Measurements from ENCODE around the gene KCNK4.
A peak's percentile ranks its signal among the peaks of the same experiment; 100 is the strongest.

Gene KCNK4

DNA sequence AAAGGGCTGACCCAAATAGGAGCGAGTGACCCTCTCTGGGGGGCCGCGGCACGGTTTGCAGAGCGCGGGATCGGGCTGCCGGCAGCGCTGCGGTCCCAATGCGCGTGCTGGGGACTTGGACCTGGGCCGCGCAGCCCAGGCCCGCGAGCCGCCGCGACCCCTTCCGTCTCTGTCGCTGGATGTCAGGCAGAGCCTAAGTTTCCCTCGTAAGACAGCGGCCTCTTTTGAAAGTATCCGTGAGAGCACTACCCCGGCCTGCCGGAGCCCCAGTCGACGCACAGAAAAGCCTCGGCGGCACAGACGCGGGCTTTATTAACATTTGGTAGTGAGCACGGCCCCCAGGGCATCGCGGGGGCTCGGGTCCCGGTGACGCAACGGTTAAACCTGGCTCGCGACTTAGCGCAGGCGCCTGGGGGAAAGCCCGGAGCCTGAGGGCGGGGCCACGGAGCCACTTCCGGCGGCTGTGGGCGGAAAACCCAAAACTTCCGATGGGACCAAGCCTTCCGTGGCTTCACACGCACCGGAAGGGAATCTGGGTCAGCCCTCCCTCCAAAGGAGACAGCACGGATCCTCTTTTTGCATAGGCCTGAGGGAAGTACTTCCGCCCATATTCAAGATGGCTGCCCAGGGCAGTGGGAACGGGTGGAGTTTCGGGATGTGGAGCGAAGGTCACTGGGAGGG is 21.4 kb upstream of the KCNK4 start:
- DNase-seq, result peak; percentile 99

GRCh38 chr11:64275031-64275800 is 15.9 kb upstream of the KCNK4 start:
- DNase-seq, result no peak

DNA sequence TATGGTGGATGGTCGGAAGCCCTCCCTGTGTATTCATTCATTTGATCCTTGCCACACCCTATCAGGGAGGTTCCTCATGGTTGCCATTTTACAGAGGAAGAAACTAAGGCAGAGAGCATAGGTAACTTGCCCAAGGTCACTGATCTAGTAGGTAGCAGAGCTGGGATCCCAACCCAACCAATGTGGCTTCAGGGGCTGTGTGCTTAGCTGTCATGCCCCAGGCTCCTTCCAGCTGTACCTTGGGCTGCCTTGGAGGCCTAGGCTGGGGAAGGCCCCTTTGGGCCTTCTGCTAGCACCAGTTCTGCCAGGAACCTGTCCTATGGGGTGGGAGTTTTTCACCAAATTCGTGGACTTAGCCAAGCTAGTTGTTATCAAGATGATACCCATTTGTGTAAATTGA is 15.3 kb upstream of the KCNK4 start:
- no peak for DNase-seq

DNA sequence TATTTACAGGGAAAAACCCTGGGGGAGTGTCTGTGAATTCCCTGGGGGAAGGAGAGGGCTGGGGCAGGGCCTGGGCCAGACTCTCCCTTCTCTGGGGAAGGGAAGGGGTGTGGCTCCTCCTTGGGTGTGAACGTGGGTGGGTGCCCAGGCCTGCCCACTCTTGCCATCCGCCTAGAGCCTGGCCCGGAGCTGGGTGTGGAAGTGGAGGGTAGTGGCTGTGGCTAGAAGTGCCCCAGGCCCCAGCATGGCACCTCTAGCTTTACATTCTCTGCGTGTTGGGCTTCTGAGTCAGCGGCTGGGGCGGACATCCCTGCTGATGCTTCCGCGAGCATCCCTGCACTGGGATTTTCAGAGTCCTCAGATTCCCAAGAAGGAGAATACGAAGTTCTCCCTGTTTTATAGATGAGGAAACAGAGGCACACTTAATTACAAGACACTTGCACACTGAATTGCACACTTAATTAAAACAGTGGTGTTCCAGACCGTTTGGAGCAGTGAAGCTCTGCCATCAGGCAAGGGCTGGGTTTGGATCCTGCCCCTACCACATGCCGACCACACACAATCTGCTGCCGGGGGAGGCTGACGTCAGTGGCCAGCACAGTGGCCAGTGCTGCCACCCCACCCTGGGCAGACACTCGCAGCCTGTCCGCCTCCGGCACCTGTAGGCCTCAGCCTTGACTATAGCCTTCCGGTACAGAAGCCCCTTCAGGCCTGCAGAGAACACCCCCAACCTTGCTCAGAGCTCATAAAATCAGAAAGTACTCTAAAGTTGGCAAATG is 14.3 kb upstream of the KCNK4 start:
- no peak for DNase-seq

DNA sequence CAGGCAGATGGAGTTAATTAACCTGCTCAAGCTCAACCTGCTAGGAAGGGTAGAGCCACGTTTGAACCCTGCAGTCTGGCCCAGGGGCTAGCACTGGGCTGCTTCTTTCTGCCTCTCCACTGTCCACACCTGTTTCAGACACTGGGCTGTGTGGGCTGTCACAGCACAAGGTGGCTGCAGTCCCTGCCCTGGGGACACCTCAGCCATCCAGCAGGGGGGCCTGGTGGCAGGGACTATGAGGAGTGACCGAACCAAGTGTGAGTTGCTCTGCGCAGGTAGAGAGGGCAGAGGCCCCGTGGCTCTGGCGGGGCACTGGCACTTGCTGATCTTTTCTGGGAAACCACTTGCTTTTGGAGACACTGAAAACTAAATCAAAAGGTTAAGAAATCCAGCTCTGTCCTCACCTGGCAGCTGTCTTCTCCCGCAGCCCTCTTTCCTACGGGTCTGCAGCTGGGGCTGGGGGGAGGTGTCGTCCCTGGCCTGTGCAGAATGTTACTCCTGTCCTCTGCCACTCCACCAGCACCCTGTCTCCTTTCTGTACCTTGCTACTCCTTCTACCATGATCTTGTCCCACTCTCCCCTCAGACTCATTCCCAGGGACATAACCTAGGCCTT is 12.4 kb upstream of the KCNK4 start:
- DNase-seq, result no peak

GRCh38 chr11:64281957-64282770 is 8.9 kb upstream of the KCNK4 start:
- no peak for DNase-seq

- no peak for DNase-seq
These were observed 8.0 kb upstream of the KCNK4 start for GRCh38 chr11:64283092-64283491.

DNA sequence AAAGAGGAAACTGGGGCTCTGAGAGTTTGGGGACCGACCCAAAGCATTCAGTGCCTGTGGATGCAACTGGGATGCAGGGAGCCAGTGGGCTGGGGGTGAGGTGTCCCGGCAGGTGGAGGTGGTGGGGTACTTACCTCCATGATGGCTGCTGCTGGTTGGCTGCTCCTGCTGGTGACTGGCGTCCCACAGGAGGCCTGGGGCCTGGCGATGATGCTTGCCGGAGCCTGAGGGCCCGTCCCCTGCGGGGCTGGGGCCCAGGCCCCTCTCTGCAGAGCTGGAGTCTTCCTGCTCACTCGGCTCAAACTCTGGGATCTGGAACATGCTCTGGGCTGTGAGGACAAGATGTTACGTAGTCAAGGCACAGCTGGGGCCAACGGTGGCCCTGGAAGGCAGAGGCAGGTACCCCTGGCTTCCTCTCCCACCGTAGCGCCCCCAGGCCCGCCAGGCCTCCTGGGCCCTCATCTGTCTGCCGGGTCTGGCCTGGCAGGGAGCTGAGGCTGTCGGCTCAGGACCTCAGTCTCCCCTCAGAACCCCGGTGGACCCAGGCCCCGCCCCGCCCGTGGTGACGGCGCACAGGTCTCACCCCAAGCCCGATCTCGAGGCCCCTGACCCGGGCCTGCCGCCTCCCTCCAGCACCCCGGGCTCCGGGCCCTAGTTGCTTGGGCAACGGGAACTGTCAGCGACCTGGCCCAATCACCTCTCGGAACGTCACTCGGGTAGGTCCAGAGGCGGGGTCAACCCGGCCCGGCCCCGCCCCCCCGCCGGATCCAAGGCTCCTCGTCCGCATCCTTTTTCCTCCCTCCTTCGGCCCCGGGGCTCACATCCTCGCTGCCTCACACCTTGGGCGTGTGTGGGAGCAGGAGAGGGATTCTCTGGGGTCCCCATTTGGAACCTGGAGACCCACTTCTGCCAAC is 6.8 kb upstream of the KCNK4 start, which contains the start of gene BAD:
TSS of gene BAD (minus strand) at position 618 of the 914 bp plus-strand sequence. CDS start at position 321, 297 bp downstream.
- DNase-seq, result peak; percentile 97

DNA sequence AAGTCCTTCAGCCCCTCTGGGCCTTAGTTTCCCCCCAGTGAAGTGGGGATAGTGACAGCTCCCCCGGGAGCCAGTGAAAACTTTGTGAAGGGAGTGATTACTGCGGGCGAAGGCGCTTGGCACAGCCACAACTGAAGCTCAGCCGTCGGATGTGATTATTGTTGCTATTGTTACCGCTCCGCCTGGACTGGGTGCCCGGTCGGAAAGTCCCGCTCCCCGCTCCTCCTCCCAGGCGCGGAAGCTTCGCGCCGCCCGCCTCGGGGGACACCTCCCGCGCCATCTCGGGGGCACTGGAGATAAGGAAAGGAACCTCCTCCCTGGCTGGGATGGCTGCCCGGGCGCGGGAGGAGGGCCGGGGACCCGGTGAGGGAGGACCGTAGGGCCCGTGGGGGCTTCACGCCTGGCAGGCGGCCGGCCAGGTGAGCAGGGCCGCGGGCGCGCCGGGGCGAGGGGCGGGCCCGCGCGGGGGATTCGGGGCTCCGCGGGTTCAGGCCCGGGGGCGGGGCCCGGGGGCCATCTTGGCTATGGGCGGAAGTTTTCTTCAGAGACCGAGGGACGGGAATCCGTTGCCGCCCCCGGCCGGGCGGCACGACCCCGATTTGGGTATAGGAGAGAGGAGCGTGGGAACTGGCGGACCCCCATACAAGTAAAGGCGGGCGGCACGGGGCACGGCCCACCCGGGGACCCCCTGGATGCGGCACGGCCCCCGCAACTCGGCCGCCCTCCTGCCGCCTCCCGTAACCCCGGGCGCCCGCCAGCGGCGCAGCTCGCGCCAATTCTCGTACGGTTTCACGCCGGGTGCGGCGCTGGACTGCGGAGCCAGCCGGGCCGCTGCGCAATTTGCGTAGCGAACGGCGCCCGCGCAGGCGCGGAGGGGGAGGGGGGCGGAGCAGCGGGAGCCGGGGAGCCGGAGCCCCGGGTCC is 5.9 kb upstream of the KCNK4 start, which contains the start of gene GPR137:
TSS of gene GPR137 (plus strand) at position 887 of the 923 bp plus-strand sequence. CDS start 677 bp downstream, outside the sequence.
- peak; percentile 91 for DNase-seq

DNA sequence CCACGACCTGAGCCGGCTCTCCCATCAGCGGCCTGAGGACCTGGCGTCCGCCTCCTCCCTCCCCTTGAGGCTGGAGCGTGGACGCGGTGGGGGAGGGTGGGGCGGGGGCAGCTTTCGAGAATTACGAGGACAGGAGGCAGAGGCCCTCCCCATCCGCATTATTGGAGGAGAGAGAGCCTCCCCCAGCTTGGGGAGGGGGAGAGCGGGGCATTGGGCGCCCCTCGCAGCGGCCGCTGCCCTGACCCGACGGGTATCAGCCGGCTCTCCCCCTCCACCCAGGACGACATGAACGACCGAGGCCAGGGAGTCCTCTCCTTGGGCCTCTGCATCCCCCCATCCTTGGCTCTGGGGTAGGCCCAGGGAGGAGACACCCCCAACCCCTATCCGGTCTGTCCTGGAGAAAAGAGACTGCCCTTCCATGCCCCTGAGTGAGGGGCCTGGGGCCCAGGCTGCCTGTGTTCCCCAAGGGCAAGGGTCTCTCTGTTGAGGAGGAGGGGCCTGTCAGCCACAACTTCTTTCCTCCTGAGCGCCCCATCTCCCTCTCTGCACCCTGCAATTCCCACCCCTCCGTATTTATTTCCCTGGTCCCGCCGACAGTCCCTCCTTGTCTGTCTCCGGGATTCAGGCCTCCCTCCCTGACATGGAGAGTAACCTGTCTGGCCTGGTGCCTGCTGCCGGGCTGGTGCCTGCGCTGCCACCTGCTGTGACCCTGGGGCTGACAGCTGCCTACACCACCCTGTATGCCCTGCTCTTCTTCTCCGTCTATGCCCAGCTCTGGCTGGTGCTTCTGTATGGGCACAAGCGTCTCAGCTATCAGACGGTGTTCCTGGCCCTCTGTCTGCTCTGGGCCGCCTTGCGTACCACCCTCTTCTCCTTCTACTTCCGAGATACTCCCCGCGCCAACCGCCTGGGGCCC is 5.0 kb upstream of the KCNK4 start:
- peak; percentile 56 for DNase-seq

DNA sequence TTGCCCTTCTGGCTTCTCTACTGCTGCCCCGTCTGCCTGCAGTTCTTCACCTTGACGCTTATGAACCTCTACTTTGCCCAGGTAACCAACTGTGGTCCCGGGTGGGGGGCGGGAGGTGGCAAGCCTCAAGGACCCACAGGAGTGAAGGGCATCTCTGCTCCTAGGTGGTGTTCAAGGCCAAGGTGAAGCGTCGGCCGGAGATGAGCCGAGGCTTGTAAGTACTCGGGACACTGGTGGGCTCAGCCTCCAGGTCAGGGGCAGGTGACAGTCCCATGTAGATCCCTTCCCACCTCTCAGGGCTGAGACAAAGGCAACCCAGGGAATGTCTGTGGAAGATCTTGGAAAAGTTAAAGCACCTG is 4.3 kb upstream of the KCNK4 start:
- peak; percentile 20 for DNase-seq

DNA sequence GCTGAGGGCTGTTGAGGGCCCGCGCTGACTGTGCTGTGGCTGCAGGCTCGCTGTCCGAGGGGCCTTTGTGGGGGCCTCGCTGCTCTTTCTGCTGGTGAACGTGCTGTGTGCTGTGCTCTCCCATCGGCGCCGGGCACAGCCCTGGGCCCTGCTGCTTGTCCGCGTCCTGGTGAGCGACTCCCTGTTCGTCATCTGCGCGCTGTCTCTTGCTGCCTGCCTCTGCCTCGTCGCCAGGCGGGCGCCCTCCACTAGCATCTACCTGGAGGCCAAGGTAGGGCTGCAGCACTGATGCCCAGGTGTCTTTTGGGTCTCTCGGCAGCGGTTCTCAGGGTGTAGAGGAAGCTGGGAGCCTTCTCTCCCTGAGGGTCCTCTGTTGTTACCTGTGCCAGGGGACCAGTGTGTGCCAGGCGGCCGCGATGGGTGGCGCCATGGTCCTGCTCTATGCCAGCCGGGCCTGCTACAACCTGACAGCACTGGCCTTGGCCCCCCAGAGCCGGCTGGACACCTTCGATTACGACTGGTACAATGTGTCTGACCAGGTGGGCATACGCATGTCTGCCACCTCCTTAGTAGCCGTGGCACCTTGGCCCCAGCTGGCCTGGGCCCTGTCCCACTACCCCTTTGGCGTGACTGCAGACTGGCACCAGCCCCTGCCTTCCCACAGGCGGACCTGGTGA is 3.3 kb upstream of the KCNK4 start:
- peak; percentile 20 for DNase-seq

DNA sequence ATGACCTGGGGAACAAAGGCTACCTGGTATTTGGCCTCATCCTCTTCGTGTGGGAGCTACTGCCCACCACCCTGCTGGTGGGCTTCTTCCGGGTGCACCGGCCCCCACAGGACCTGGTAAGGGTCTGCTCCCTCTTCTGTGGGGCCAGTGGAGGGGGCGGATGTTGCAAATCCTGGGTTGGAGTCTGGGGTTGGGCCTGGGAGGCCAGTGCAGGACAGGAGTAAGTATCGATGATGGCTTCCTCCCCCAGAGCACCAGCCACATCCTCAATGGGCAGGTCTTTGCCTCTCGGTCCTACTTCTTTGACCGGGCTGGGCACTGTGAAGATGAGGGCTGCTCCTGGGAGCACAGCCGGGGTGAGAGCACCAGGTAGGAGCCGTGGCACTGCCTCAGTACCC is 2.8 kb upstream of the KCNK4 start:
- no peak for DNase-seq

GRCh38 chr11:64289002-64289564 is 2.0 kb upstream of the KCNK4 start:
- peak; percentile 17 for DNase-seq

DNA sequence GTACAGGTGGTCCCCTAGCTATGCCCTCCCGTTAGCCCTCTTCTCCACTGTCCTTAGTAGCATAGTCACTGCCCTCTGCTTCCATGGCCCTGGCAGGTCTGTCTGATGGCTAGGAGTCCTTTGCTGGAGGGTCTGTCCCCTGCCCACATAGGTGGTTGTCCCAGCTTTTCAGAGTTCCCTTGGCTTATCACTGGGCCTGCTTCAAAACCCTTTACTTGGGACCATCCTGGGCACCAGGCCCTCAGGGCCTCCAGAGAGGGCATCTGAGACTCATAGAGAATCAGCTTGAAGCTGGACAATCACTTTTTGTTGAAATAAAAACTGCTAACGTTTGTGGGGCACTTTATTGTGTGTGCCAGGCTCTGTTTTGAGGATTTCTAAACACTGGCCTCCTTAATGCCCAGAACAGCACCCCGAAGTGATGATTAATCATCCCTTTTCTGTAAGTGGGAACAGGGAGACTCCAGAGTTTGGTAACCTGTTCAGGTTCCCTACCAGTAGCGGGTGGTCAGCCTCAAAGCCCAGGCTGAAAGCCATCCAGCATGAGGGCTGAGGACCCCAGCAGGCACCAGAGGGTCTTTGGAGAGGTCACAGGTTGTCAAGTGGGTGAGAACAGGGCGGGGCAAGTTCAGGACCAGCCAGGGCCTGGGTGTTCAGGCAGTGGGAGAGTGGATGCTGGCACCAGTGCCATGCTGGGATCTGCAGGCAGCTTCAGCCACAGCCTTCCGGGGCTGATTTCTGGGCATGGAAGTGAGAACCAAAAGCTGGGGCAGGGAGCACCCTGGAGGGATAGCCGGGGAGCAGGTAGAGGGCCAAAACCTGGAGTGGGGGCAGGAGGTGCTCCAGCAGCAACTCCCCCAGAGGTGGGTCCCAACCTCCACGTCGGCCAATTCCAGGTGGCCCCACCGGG is 495 bp upstream of the KCNK4 start:
- DNase-seq, result peak; percentile 20

DNA sequence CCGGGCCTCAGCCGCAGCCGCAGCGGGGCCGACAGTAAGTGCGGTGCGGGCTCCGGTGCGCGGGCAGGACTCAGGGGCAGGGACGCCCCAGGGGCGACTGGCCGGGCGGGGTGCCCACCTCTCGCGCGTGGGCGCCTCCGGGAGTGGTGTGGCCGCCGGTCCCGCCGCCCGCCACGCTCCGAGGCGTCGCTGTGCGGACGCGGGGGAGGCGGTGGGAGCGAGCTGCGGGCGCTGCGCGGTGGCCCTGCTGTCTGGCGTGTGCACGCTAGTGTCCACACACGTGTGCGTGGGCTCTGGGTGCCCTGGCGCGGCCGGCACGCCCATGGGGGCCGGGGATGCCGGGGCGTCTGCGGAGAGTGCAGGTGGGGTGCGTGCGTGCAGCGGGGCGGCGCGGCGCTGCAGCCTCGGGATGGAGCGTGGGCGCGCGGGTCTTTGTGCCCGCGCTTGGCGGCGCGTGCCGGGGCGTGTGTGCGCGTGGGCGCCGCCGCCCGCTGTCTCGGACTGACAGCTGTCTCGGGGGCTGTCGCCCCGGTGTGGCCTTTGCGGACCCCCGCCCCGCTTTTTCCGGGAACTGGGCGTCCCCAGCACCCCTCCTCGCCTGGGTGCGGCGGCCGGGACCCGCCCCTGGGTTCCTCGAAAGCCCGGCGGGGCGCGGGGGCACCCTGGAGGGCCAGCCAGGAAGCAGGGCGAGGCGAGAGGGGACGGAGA is 804 bp downstream of the KCNK4 start:
- DNase-seq, result peak; percentile 18
